Superior temporal gyrus (tissue), 1 donor: ENCODE data around the gene SNRK.
"Not testable (repeated sequence)": the region's sequence is repeated elsewhere in the genome, so short reads cannot be mapped to it uniquely, and the experiment has no call there.

Experiments used
- DNase-seq: peaks from one replicate; pipeline ENCODE4 v3.0.0-alpha.2; 2016; ENCODE audit errors: extremely low spot score

The SNRK gene

GRCh38 chr3:43346978-43347749 lies 60.8 kb downstream of the SNRK start:
- DNase-seq: no peak

- DNase-seq: no peak
Measured at GRCh38 chr3:43347774-43348173, 61.4 kb downstream of the SNRK start.

- DNase-seq: no peak
Measured at GRCh38 chr3:43348350-43348749, 62.0 kb downstream of the SNRK start.

GRCh38 chr3:43348852-43349574 lies 62.7 kb downstream of the SNRK start:
- DNase-seq: no peak

- DNase-seq: no peak
Measured at GRCh38 chr3:43349716-43350115, 63.4 kb downstream of the SNRK start.

- no peak for DNase-seq
Measured at GRCh38 chr3:43353393-43353792, 67.1 kb downstream of the SNRK start.

GRCh38 chr3:43353923-43354670 lies 67.8 kb downstream of the SNRK start:
- DNase-seq: no peak

GRCh38 chr3:43356033-43356432 lies 69.7 kb downstream of the SNRK start:
- DNase-seq: not testable (repeated sequence)

GRCh38 chr3:43361077-43361476 lies 74.7 kb downstream of the SNRK start:
- DNase-seq: no peak

GRCh38 chr3:43362183-43362582 lies 75.8 kb downstream of the SNRK start:
- no peak for DNase-seq

- DNase-seq: no peak
Measured at GRCh38 chr3:43362961-43363360, 76.6 kb downstream of the SNRK start.

GRCh38 chr3:43363621-43364266 lies 77.4 kb downstream of the SNRK start:
- DNase-seq: no peak

- DNase-seq: no peak
Measured at GRCh38 chr3:43364494-43364893, 78.2 kb downstream of the SNRK start.

- DNase-seq: no peak
Measured at GRCh38 chr3:43364926-43365325, 78.6 kb downstream of the SNRK start.

- DNase-seq: no peak
Measured at GRCh38 chr3:43365601-43366305, 79.4 kb downstream of the SNRK start.

GRCh38 chr3:43366481-43366880 lies 80.1 kb downstream of the SNRK start:
- DNase-seq: no peak

GRCh38 chr3:43366885-43367284 lies 80.5 kb downstream of the SNRK start:
- no peak for DNase-seq

- DNase-seq: no peak
Measured at GRCh38 chr3:43369404-43370292, 83.3 kb downstream of the SNRK start.

- DNase-seq: no peak
Measured at GRCh38 chr3:43370293-43370980, 84.1 kb downstream of the SNRK start.

- no peak for DNase-seq
Measured at GRCh38 chr3:43371494-43371893, 85.2 kb downstream of the SNRK start.
